Neural cell (in vitro differentiated cells): ENCODE data around the gene MS4A18.

Experiments
- POLR2AphosphoS5 ChIP-seq: IDR thresholded peaks from 2 replicates; pipeline ENCODE4 v1.6.1; 2012
- TAF1 ChIP-seq: IDR thresholded peaks from 2 replicates; pipeline ENCODE4 v1.6.1; 2012; ENCODE audit warnings: low read depth

DNA sequence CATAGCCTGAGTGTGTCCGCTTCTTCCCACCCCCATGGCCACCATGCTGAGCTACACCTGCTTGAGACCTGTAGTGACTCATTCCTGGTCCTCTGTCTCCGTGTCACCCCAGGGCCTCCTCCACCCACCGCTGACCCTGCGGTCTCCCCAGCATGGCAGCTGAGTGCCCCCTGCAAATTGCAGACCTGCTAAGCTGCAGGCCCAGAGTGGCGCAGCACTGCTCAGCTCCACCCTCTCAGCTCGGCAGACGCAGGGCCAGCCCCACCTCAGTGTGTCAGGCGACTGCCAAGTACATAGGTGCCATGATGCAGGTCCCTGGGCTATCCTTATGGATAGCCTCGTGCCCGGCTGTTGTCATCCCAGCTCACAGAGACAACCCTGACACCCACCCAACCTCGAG is 45.3 kb downstream of the MS4A18 start:
- no peak for TF ChIP-seq POLR2AphosphoS5
- TF ChIP-seq TAF1, result no peak
